ENCODE data around the gene KCNJ10.
A peak's percentile ranks its signal among the peaks of the same experiment; 100 is the strongest.

The KCNJ10 gene

GRCh38 chr1:160082926-160083325 lies 13.0 kb upstream of the KCNJ10 start:
- DNase-seq: no peak

- DNase-seq: no peak
Observed at GRCh38 chr1:160082487-160082886, 12.5 kb upstream of the KCNJ10 start.

- peak; percentile 21 for DNase-seq
Observed at GRCh38 chr1:160081261-160081936, 11.4 kb upstream of the KCNJ10 start, which contains the start of gene KCNJ9. TSS of gene KCNJ9 (plus strand) at chr1:160081538. CDS start at chr1:160084031, 2,493 bp downstream.

GRCh38 chr1:160080381-160081100 lies 10.6 kb upstream of the KCNJ10 start:
- DNase-seq: no peak

GRCh38 chr1:160079448-160079847 lies 9.5 kb upstream of the KCNJ10 start:
- no peak for DNase-seq

GRCh38 chr1:160078512-160079195 lies 8.7 kb upstream of the KCNJ10 start:
- DNase-seq: no peak

GRCh38 chr1:160077486-160077885 lies 7.5 kb upstream of the KCNJ10 start:
- DNase-seq: no peak

GRCh38 chr1:160076295-160076694 lies 6.3 kb upstream of the KCNJ10 start:
- no peak for DNase-seq

GRCh38 chr1:160075836-160076235 lies 5.9 kb upstream of the KCNJ10 start:
- DNase-seq: no peak

- DNase-seq: no peak
Observed at GRCh38 chr1:160074865-160075264, 4.9 kb upstream of the KCNJ10 start.

GRCh38 chr1:160071289-160071688 lies 1.3 kb upstream of the KCNJ10 start:
- no peak for DNase-seq

- no peak for DNase-seq
Observed at GRCh38 chr1:160070243-160071163, 543 bp upstream of the KCNJ10 start.

- no peak for DNase-seq
Observed at GRCh38 chr1:160068225-160068624, 1.7 kb downstream of the KCNJ10 start.

- no peak for DNase-seq
Observed at GRCh38 chr1:160066829-160067745, 2.9 kb downstream of the KCNJ10 start.

- no peak for DNase-seq
Observed at GRCh38 chr1:160064746-160065145, 5.2 kb downstream of the KCNJ10 start.

GRCh38 chr1:160064164-160064563 lies 5.8 kb downstream of the KCNJ10 start:
- DNase-seq: no peak

GRCh38 chr1:160063176-160063575 lies 6.8 kb downstream of the KCNJ10 start:
- no peak for DNase-seq

GRCh38 chr1:160062230-160062532 lies 7.8 kb downstream of the KCNJ10 start:
- no peak for DNase-seq

GRCh38 chr1:160061369-160062229 lies 8.4 kb downstream of the KCNJ10 start:
- no peak for DNase-seq

GRCh38 chr1:160058087-160058486 lies 11.9 kb downstream of the KCNJ10 start:
- no peak for DNase-seq

- no peak for DNase-seq
Observed at GRCh38 chr1:160056648-160057169, 13.3 kb downstream of the KCNJ10 start.

Measured in NCI-H524 treated with DMSO at 0.1 percent for 48 hours (cell line).